Omental fat pad (tissue), 4 donors: Measurements from ENCODE around the gene MRPL21. TPM values are rescaled to one million over a fixed set of nuclear protein-coding genes. Genes with fewer than 3 reads are reported as not detected.
"Not testable (repeated sequence)": the region's sequence is repeated elsewhere in the genome, so short reads cannot be mapped to it uniquely, and the experiment has no call there.

Experiments
- ATAC-seq: fragments of 150-250 bp; one replicate; pipeline ENCODE4 v1.9.1; 2016; ENCODE audit warnings: mild to moderate bottlenecking, moderate library complexity; ENCODE audit not compliant: low FRiP score
- DNase-seq: peaks from one replicate; pipeline ENCODE4 v3.0.0-alpha.2; 2019; ENCODE audit warnings: low spot score
- total RNA-seq, 4 donors: library from RNA; depleted of rRNA; stranded (reverse); fragments of >200 nt; gene quantifications; one replicate each; pipeline ENCODE4 v1.1.0, GENCODE V29; 2016
- TF ChIP-seq, protein P1 (sequence below), 3 donors: fragments of 450-650 bp; IDR thresholded peaks; one replicate each; pipeline ENCODE4 v1.5.1; 2016 to 2017; ENCODE audit warnings: antibody characterized with exemption in 3 of 3, mild to moderate bottlenecking in 3 of 3, moderate library complexity in 2 of 3

The MRPL21 gene
- total RNA-seq, 4 donors from 2014 or later: 31.8 to 57.5 (median 39.1) TPM

DNA sequence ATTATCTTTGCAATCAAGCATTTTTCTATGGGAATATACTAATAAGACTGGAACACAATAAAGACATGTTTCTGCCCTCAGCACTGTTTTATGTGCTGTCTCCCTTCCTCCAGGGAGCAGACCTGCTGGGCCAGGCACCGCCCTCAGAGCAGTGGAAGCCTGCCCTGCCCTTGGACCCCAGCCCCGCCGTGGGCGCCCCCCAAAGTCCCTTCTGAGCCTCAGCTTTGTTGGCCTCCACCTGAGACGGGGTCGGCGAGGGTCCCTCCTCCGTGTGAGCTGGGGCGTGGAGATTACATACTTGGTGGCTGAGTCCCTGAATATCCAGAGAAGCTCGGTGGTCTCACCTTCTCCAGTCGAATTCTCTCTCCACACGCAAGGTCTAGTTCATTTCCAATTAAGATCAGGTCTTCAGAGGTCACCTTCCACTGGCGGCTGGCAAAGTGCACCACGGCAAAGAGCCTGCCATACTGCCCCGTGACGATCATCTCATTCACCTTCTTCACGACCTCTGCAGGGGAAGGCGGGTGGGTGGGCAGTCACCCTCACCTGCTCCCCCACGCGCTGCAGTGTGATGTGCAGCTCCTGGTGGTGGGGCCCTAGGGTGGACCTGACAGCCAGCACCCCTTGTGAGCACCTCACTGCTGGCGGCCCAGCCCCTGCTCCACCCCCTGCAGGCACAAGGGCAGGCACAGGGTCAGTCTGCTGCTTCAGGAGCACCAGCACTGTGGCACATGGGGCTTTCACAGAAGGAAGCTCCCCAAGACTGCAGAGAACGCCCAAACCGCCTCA is 7.3 kb downstream of the MRPL21 start:
- ATAC-seq: no peak
- no peak for DNase-seq
- TF ChIP-seq, protein P1, sequence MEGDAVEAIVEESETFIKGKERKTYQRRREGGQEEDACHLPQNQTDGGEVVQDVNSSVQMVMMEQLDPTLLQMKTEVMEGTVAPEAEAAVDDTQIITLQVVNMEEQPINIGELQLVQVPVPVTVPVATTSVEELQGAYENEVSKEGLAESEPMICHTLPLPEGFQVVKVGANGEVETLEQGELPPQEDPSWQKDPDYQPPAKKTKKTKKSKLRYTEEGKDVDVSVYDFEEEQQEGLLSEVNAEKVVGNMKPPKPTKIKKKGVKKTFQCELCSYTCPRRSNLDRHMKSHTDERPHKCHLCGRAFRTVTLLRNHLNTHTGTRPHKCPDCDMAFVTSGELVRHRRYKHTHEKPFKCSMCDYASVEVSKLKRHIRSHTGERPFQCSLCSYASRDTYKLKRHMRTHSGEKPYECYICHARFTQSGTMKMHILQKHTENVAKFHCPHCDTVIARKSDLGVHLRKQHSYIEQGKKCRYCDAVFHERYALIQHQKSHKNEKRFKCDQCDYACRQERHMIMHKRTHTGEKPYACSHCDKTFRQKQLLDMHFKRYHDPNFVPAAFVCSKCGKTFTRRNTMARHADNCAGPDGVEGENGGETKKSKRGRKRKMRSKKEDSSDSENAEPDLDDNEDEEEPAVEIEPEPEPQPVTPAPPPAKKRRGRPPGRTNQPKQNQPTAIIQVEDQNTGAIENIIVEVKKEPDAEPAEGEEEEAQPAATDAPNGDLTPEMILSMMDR (IDR thresholded peaks at IDR 0.05): no peak

DNA sequence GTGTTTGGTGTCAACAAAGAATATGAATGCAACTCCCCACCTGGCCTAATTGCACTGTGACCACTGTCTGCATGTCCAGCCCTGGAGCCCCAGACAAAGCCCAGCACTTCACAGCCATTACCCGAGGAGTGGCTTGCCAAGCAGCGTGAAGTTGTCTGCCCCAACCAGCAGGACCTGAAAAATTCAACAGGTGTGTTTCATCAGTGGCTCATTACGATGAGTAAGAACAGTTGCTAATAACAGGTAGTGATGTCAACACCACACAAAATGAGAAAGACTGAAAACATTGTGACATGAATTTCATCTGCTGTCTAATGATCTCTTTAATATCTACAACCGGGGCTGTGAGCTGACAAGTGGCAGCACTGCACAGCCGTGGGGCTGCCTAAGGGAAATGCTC is 10.3 kb downstream of the MRPL21 start:
- DNase-seq: no peak
- no peak for ATAC-seq
- TF ChIP-seq, protein P1 (IDR thresholded peaks at IDR 0.05): no peak

DNA sequence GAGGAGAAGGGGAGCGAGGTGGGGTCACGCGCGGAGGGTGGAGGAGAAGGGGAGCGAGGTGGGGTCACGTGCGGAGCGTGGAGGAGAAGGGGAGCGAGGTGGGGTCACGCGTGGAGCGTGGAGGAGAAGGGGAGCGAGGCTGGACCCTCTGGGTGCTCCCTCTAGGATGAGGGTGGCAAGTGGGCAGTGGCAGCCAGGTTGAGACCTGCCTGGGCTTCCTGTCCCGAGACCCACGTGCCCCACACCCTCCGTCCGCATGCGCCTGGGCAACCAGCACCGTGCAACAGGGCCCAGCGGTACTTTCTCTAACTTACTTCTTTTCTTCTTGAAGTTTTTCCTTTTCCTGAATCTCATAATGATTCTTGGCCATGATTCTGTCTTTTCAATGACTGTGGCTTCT is 11.1 kb downstream of the MRPL21 start:
- TF ChIP-seq, protein P1 (IDR thresholded peaks at IDR 0.05): no peak
- DNase-seq (no peak), ATAC-seq (no peak)

DNA sequence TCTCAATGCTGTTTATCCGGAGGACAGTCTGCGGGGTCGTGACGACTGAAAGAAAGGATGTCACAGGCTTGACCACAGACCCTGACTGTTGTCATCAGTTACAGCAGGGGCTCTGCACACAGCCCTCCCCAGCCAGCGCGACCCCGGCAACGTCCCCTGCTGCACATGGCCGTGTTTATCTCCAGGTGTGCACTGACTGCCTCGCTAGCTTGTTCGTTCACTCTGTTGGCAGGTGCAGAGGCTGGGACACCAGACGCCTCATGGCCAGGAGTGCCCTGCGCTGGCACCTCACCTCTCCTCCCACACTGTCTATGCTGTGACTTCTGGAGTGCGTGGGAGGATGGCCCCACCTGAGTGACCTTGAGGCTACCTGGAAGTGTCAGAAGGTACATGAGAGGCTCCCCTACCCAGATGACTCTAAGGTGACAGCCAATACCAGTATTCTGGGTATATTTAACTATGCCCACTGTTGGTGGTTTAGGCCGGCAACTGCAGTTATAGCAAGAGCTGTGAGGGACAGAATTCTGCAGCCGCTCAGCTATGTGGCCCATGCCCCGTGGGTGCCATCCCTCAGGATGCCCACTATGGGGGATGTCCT is 12.2 kb downstream of the MRPL21 start:
- TF ChIP-seq, protein P1 (IDR thresholded peaks at IDR 0.05): no peak
- DNase-seq: no peak
- no peak for ATAC-seq

DNA sequence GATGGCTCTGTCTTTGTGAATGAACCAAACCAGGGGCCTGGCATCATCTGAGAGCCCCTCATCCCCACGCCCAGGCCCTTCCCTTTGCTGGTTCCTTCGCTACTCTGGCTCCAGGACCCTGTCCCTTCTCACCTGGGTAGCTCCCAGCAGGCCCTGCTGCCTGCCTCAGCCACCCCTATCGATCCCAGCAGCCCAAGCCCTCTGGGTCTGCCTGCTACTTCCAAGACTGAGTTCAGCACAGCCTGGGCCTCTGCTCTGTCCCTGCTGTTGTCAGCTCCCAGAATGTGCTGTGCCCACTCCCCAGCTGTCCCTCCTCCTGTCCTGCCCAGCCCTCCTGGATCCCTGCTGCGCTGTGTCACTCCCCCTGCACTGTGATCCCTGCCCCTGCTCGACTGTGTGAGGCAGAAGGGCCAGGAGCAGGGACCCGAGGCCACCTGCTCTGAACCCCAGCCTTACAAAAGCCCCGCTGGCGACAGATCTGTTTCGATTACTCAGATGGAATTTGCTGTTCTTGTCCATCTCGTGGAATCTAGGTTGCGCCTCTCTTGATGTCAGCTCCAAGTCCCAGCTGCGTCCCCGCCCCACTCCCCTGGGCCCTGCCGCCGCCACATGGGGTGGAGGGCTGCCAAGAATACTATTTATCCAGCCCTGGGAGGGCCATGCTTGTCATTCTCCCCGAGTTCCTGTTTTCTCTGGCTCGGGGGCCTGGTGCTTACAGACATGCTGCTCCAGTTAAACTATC is 13.0 kb downstream of the MRPL21 start:
- TF ChIP-seq, protein P1 (IDR thresholded peaks at IDR 0.05): no peak
- DNase-seq (no peak), ATAC-seq (peak; percentile 37)

DNA sequence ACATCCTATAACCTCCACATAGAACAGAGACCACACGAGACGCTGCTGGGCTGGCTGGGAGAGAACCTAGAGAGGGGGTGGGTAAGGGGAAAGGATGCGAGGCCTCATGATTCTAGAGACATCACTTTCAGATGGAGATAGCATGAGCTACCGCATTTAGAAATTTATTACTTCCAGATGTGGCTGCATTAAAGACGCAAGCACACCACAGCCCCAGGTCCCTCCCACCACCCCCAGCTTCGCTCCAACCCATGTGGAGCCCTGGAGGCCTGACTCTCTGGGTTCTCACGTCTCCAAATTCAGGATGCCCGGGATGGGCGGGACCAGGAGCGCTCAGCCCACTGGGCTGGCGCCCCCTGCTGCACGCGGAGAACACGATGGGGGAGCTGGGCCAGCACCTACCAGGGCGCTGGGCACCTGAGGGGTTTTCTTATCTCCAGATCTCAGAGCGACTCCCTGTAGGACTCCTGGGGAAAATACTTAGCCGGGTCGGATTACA is 13.6 kb downstream of the MRPL21 start:
- ATAC-seq: no peak
- DNase-seq: no peak
- TF ChIP-seq, protein P1 (IDR thresholded peaks at IDR 0.05): no peak

DNA sequence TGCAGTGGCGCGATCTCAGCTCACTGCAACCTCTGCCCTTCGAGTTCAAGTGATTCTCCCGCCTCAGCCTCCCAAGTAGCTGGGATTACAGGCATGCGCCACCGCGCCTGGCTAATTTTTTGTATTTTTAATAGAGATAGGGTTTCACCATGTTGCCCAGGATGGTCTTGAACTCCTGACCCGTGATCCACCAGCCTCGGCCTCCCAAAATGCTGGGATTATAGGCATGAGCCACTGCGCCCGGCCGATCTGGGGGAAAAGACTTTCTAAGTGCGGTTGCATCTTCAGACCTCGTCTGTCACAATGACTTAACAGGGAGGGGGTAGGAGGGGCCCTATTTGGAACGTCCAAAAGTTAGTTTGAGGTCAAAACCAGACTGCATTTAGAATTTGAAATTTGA is 18.8 kb downstream of the MRPL21 start:
- not testable (repeated sequence) for ATAC-seq, DNase-seq
